Measurements from ENCODE around the gene CSMD2. TPM values are rescaled to one million over a fixed set of nuclear protein-coding genes. Genes with fewer than 3 reads are reported as not detected.

The CSMD2 gene
- total RNA-seq, 2 experiments from 2014 or later, result not detected

GRCh38 chr1:34115233-34115632, 49.8 kb downstream of the CSMD2 start:
- CTCF ChIA-PET, result no interaction called here
- H3K36me3 Mint-ChIP-seq (ENCODE audit: low read depth), result no peaks in the 10 kb centered on the region
- POLR2A ChIA-PET, result no interaction called here

GRCh38 chr1:34113887-34114286, 51.1 kb downstream of the CSMD2 start:
- Mint-ChIP-seq H3K27me3 (peaks cover 5% of the 10 kb centered on the region), H3K4me3 (no peak overlapping the region), H3K27ac (no peak overlapping the region), H3K36me3 (ENCODE audit: low read depth) (no peaks in the 10 kb centered on the region), H3K4me1 (ENCODE audit: low read depth) (no peaks in the 10 kb centered on the region), H3K9me3 (peaks cover 18% of the 10 kb centered on the region)
- POLR2A ChIA-PET, result no interaction called here
- no peak for ATAC-seq
- CTCF ChIA-PET, result no interaction called here
- intact Hi-C loops (cut with micrococcal nuclease), result no loop called here
- no peak for DNase-seq
- TF ChIP-seq, protein P1, sequence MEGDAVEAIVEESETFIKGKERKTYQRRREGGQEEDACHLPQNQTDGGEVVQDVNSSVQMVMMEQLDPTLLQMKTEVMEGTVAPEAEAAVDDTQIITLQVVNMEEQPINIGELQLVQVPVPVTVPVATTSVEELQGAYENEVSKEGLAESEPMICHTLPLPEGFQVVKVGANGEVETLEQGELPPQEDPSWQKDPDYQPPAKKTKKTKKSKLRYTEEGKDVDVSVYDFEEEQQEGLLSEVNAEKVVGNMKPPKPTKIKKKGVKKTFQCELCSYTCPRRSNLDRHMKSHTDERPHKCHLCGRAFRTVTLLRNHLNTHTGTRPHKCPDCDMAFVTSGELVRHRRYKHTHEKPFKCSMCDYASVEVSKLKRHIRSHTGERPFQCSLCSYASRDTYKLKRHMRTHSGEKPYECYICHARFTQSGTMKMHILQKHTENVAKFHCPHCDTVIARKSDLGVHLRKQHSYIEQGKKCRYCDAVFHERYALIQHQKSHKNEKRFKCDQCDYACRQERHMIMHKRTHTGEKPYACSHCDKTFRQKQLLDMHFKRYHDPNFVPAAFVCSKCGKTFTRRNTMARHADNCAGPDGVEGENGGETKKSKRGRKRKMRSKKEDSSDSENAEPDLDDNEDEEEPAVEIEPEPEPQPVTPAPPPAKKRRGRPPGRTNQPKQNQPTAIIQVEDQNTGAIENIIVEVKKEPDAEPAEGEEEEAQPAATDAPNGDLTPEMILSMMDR (IDR thresholded peaks at IDR 0.05), result no peak

More at GRCh38 chr1:34115233-34115632, 49.8 kb downstream of the CSMD2 start:
- intact Hi-C loops (cut with micrococcal nuclease), result no loop called here
- Mint-ChIP-seq H3K27ac (no peak overlapping the region), H3K27me3 (peaks cover 7% of the 10 kb centered on the region), H3K4me1 (ENCODE audit: low read depth) (no peaks in the 10 kb centered on the region), H3K9me3 (peaks cover 23% of the 10 kb centered on the region), H3K4me3 (no peak overlapping the region)
- DNase-seq, result no peak
- no peak for ATAC-seq
- TF ChIP-seq, protein P1 (IDR thresholded peaks at IDR 0.05), result no peak

DNA sequence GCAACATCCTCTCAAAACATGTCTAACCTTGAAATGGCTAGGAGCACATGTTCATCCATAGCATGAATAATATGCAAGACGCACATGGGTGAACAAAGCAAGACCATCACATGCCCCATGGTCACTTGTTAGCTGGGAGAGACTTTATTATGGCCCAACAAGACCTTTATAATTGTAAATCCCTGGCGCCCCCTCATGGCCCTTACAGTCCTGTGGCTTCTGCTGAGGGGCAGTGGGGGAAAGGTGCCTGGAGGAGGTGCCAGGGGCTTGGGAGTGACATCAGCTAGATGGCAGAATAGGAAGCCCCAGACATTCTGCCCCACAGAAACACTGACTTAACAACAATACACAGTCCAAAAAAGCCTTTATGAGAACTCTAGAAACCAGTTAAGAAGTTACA, 51.7 kb downstream of the CSMD2 start:
- Mint-ChIP-seq H3K4me1 (ENCODE audit: low read depth) (no peaks in the 10 kb centered on the region), H3K36me3 (ENCODE audit: low read depth) (no peaks in the 10 kb centered on the region), H3K4me3 (no peak overlapping the region), H3K27me3 (peaks cover 7% of the 10 kb centered on the region), H3K27ac (no peak overlapping the region), H3K9me3 (peaks cover 15% of the 10 kb centered on the region)
- ATAC-seq (no peak), DNase-seq (no peak)
- CTCF ChIA-PET, result no interaction called here
- intact Hi-C loops (cut with micrococcal nuclease), result no loop called here
- POLR2A ChIA-PET, result no interaction called here
- TF ChIP-seq, protein P1 (IDR thresholded peaks at IDR 0.05), result no peak

DNA sequence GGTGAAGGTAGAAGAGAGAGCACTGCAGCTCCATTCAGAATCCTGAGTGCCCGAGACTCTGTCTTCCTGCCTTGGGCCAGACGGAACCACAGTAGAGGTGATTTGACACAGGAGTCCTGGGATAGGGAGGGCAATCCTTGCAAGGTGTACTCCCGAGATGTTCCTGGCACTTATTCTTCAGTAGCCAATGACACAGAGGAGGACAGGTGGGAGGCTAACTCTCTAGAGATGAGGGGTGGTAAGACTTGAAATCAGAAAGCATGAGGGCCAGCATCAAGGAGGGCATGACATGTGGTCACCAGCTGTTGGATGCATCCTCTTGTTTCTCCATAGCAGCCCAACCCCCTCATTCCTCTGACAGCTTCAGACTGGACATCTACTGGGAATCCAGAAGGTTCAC, 56.3 kb downstream of the CSMD2 start:
- intact Hi-C loops (cut with micrococcal nuclease), result no loop called here
- no peak overlapping the region for H3K27ac Mint-ChIP-seq
- no peak for DNase-seq
- ATAC-seq, result no peak
- peaks cover 2% of the 10 kb centered on the region for H3K9me3 Mint-ChIP-seq
- no peaks in the 10 kb centered on the region for H3K36me3 Mint-ChIP-seq (ENCODE audit: low read depth)
- CTCF ChIA-PET, result no interaction called here
- no peak overlapping the region for H3K4me3 Mint-ChIP-seq
- POLR2A ChIA-PET, result no interaction called here
- no peaks in the 10 kb centered on the region for H3K4me1 Mint-ChIP-seq (ENCODE audit: low read depth)
- H3K27me3 Mint-ChIP-seq, result peaks cover 16% of the 10 kb centered on the region
- TF ChIP-seq, protein P1 (IDR thresholded peaks at IDR 0.05), result no peak

DNA sequence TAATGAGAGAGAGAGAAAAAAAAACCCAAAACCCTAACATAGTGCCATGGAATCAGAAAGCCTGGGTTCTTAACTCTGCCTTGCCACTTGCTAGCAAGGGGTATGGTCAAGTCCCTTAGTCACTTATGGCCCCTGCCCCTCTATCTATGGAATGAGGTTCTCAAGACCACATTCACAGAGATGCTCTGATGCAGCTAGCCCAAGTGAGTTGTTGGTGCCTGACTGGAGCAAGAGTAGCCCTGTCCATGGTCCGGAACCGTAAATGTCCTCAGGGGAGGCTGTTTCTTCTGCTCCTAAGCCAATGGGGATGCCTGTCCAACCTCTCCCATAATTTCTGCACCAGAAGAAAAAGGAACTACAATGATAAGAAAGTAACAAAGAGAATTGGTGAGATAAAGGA, 56.8 kb downstream of the CSMD2 start:
- ChIA-PET CTCF (no interaction called here), POLR2A (no interaction called here)
- Mint-ChIP-seq H3K36me3 (ENCODE audit: low read depth) (no peaks in the 10 kb centered on the region), H3K4me1 (ENCODE audit: low read depth) (no peaks in the 10 kb centered on the region), H3K27ac (no peak overlapping the region), H3K27me3 (peaks cover 14% of the 10 kb centered on the region), H3K9me3 (no peaks in the 10 kb centered on the region), H3K4me3 (no peak overlapping the region)
- ATAC-seq (no peak), DNase-seq (no peak)
- intact Hi-C loops (cut with micrococcal nuclease), result no loop called here
- TF ChIP-seq, protein P1 (IDR thresholded peaks at IDR 0.05), result no peak
